ENCODE data around the gene COA7.

GRCh38 chr1:52741259-52741658 is 43.1 kb upstream of the COA7 start:
- TF ChIP-seq POLR2A (IDR thresholded peaks at IDR 0.05): no peak
- TF ChIP-seq, protein P1, sequence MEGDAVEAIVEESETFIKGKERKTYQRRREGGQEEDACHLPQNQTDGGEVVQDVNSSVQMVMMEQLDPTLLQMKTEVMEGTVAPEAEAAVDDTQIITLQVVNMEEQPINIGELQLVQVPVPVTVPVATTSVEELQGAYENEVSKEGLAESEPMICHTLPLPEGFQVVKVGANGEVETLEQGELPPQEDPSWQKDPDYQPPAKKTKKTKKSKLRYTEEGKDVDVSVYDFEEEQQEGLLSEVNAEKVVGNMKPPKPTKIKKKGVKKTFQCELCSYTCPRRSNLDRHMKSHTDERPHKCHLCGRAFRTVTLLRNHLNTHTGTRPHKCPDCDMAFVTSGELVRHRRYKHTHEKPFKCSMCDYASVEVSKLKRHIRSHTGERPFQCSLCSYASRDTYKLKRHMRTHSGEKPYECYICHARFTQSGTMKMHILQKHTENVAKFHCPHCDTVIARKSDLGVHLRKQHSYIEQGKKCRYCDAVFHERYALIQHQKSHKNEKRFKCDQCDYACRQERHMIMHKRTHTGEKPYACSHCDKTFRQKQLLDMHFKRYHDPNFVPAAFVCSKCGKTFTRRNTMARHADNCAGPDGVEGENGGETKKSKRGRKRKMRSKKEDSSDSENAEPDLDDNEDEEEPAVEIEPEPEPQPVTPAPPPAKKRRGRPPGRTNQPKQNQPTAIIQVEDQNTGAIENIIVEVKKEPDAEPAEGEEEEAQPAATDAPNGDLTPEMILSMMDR (IDR thresholded peaks at IDR 0.05): no peak

All from Peyer's patch (tissue), 4 donors.